Omental fat pad (tissue), 4 donors: Measurements from ENCODE around the gene BMERB1. TPM values are rescaled to one million over a fixed set of nuclear protein-coding genes. Genes with fewer than 3 reads are reported as not detected.

Source experiments
- ATAC-seq: fragments of 150-250 bp; one replicate; pipeline ENCODE4 v1.9.1; 2016; ENCODE audit warnings: mild to moderate bottlenecking, moderate library complexity; ENCODE audit not compliant: low FRiP score
- DNase-seq: peaks from one replicate; pipeline ENCODE4 v3.0.0-alpha.2; 2019; ENCODE audit warnings: low spot score
- CTCF ChIP-seq, 3 donors: fragments of 450-650 bp; IDR thresholded peaks; one replicate each; pipeline ENCODE4 v1.5.1; 2016 to 2017; ENCODE audit warnings: antibody characterized with exemption in 3 of 3, mild to moderate bottlenecking in 3 of 3, moderate library complexity in 2 of 3
- total RNA-seq, 4 donors: library from RNA; depleted of rRNA; stranded (reverse); fragments of >200 nt; gene quantifications; one replicate each; pipeline ENCODE4 v1.1.0, GENCODE V29; 2016

The BMERB1 gene
- total RNA-seq, 4 donors from 2014 or later: 28.7 to 47.0 (median 41.8) TPM

- DNase-seq (no peak), ATAC-seq (no peak)
- no peak for TF ChIP-seq CTCF (IDR thresholded peaks at IDR 0.05)
Observed at GRCh38 chr16:15597822-15598647, 163.6 kb downstream of the BMERB1 start.

GRCh38 chr16:15598648-15599190, 164.3 kb downstream of the BMERB1 start:
- DNase-seq (no peak), ATAC-seq (no peak)
- no peak for TF ChIP-seq CTCF (IDR thresholded peaks at IDR 0.05)

- ATAC-seq (no peak), DNase-seq (no peak)
- no peak for TF ChIP-seq CTCF (IDR thresholded peaks at IDR 0.05)
Observed at GRCh38 chr16:15599303-15600070, 165.1 kb downstream of the BMERB1 start.

- ATAC-seq: no peak
- no peak for TF ChIP-seq CTCF (IDR thresholded peaks at IDR 0.05)
- DNase-seq: no peak
Observed at GRCh38 chr16:15601212-15601879, 167.0 kb downstream of the BMERB1 start.

GRCh38 chr16:15602285-15603044, 168.1 kb downstream of the BMERB1 start:
- no peak for DNase-seq
- TF ChIP-seq CTCF (IDR thresholded peaks at IDR 0.05): no peak
- no peak for ATAC-seq
